Neural cell (in vitro differentiated cells): ENCODE measurements around the gene RASL11B. TPM values are rescaled to one million over a fixed set of nuclear protein-coding genes. Genes with fewer than 3 reads are reported as not detected.
A peak's percentile ranks its signal among the peaks of the same experiment; 100 is the strongest.

Experiments
- H2AFZ ChIP-seq: fragments of 200-600, 300-800 bp; sonication (generic), shearing (Covaris generic); 2 replicates; pipeline ENCODE4 v1.6.0; 2014; ENCODE audit warnings: low read depth, mild to moderate bottlenecking, antibody characterized with exemption, low read length, moderate library complexity
- H3F3A ChIP-seq: fragments of 200-600 bp; shearing (Covaris generic); 2 replicates; pipeline ENCODE4 v1.6.1; 2016; ENCODE audit warnings: mild to moderate bottlenecking, moderate library complexity, mixed read lengths, antibody characterized with exemption, low read length; ENCODE audit not compliant: insufficient read depth, poor library complexity, severe bottlenecking
- H3K27ac ChIP-seq: fragments of 200-600, 300-800 bp; sonication (generic), shearing (Covaris generic); 2 replicates; pipeline ENCODE4 v1.5.1; 2014; ENCODE audit warnings: mild to moderate bottlenecking, low read length, moderate library complexity
- H3K27me3 ChIP-seq: fragments of 300-800, 200-600 bp; sonication (generic), shearing (Covaris generic); 2 replicates; pipeline ENCODE4 v1.6.0; 2014; ENCODE audit warnings: mild to moderate bottlenecking, low read depth, low read length, moderate library complexity; ENCODE audit not compliant: insufficient read depth
- H3K36me3 ChIP-seq: fragments of 300-800, 200-600 bp; sonication (generic), shearing (Covaris generic); 2 replicates; pipeline ENCODE4 v1.5.1; 2014; ENCODE audit warnings: mild to moderate bottlenecking, antibody characterized with exemption, low read length, moderate library complexity; ENCODE audit not compliant: insufficient read depth
- H3K4me2 ChIP-seq: fragments of 300-800, 200-600 bp; sonication (generic), shearing (Covaris generic); 2 replicates; pipeline ENCODE4 v1.6.0; 2014; ENCODE audit warnings: mild to moderate bottlenecking, low read length
- H3K4me3 ChIP-seq: fragments of 300-800, 200-600 bp; sonication (generic), shearing (Covaris generic); 2 replicates; pipeline ENCODE4 v1.5.1; 2014; ENCODE audit warnings: mild to moderate bottlenecking, low read length, moderate library complexity
- H3K79me2 ChIP-seq: fragments of 200-600 bp; shearing (Covaris generic); replicated peaks from 2 replicates; pipeline ENCODE4 v1.6.0; 2014; ENCODE audit warnings: mild to moderate bottlenecking, low read length, moderate library complexity; ENCODE audit not compliant: insufficient read depth
- H3K9ac ChIP-seq: fragments of 300-800, 200-600 bp; sonication (generic), shearing (Covaris generic); 2 replicates; pipeline ENCODE4 v1.6.1; 2016; ENCODE audit warnings: mild to moderate bottlenecking, low read length, mixed read lengths
- H3K9me2 ChIP-seq: fragments of 200-600 bp; shearing (Covaris generic); 2 replicates; pipeline ENCODE4 v1.6.1; 2016; ENCODE audit warnings: mild to moderate bottlenecking, low read length, mixed read lengths; ENCODE audit not compliant: insufficient read depth
- H3K9me3 ChIP-seq: fragments of 200-600, 300-800 bp; sonication (generic), shearing (Covaris generic); 2 replicates; pipeline ENCODE4 v1.6.1; 2016; ENCODE audit warnings: mild to moderate bottlenecking, mixed run types, low read length, moderate library complexity, mixed read lengths
- H4K20me1 ChIP-seq: fragments of 200-600 bp; shearing (Covaris generic); 2 replicates; pipeline ENCODE4 v1.6.1; 2016; ENCODE audit warnings: mild to moderate bottlenecking, mixed run types; ENCODE audit not compliant: insufficient read depth
- EZH2 ChIP-seq: fragments of 200-600, 300-800 bp; shearing (Covaris generic), sonication (generic); IDR thresholded peaks from 2 replicates; pipeline ENCODE4 v1.6.1; 2014; ENCODE audit warnings: antibody characterized with exemption, low read length, borderline replicate concordance, mild to moderate bottlenecking; ENCODE audit not compliant: insufficient read depth, poor library complexity, severe bottlenecking
- MXI1 ChIP-seq: fragments of 450-650 bp; conservative IDR thresholded peaks from 2 replicates; pipeline ENCODE4 v1.6.1; 2014; ENCODE audit warnings: antibody characterized with exemption, mild to moderate bottlenecking; ENCODE audit not compliant: poor library complexity, severe bottlenecking
- SMC3 ChIP-seq: fragments of 450-650 bp; conservative IDR thresholded peaks from 2 replicates; pipeline ENCODE4 v1.6.1; 2014; ENCODE audit warnings: antibody characterized with exemption, mild to moderate bottlenecking, moderate library complexity; ENCODE audit not compliant: poor library complexity
- TAF1 ChIP-seq: IDR thresholded peaks from 2 replicates; pipeline ENCODE4 v1.6.1; 2012; ENCODE audit warnings: low read depth
- polyA plus RNA-seq: library from polyadenylated mRNA; depleted of rRNA; stranded (reverse); fragments of >200 nt; gene quantifications from 2 replicates; pipeline ENCODE4 v1.2.3, GENCODE V29; 2014
- TF ChIP-seq, protein P1 (sequence below): IDR thresholded peaks from 2 replicates; pipeline ENCODE4 v1.6.1; 2012; ENCODE audit warnings: borderline replicate concordance
- TF ChIP-seq, protein P2 (sequence below): fragments of 450-650 bp; IDR thresholded peaks from 2 replicates; pipeline ENCODE4 v1.5.1; 2014; ENCODE audit warnings: antibody characterized with exemption, mild to moderate bottlenecking, moderate library complexity; ENCODE audit not compliant: poor library complexity, severe bottlenecking

Gene RASL11B
- polyA plus RNA-seq, 1 donor from 2014 or later = 2.1 TPM

DNA sequence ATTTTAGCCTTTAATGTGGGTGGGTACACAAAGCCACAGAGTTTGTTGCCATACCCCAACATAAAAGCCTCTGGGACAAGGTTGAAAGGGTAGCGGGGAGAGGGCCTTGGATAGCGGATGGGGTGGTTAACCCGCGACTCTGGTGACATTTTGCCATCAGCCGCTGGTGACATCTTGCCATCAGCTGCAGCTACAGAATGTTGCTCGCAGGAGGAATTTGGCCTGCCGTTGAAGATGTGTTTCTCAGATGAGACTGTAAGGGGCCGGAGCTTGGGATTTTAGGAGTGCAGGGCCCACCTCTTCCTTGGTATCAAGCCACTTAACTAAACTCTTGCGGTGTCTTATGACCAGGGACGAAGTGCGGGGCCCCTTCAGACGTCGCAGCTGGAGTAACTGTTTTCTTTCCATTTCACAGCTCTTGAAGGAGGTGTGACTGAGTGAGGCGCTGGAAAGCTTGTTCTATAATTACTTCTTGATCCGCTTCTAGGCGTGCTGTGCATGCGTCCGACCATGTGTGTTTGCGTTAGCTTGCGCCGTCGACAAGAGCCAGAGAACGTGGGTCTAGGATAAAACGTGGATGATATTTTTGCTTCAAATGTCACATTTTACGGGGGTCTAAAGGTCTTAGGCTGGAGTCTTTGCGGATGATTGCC is 820 bp upstream of the RASL11B start:
- H3K36me3 ChIP-seq = no peaks in the 10 kb centered on the region
- H3F3A ChIP-seq = no peaks in the 10 kb centered on the region
- TF ChIP-seq EZH2 (no peak), SMC3 (no peak), TAF1 (no peak)
- TF ChIP-seq, protein P1, sequence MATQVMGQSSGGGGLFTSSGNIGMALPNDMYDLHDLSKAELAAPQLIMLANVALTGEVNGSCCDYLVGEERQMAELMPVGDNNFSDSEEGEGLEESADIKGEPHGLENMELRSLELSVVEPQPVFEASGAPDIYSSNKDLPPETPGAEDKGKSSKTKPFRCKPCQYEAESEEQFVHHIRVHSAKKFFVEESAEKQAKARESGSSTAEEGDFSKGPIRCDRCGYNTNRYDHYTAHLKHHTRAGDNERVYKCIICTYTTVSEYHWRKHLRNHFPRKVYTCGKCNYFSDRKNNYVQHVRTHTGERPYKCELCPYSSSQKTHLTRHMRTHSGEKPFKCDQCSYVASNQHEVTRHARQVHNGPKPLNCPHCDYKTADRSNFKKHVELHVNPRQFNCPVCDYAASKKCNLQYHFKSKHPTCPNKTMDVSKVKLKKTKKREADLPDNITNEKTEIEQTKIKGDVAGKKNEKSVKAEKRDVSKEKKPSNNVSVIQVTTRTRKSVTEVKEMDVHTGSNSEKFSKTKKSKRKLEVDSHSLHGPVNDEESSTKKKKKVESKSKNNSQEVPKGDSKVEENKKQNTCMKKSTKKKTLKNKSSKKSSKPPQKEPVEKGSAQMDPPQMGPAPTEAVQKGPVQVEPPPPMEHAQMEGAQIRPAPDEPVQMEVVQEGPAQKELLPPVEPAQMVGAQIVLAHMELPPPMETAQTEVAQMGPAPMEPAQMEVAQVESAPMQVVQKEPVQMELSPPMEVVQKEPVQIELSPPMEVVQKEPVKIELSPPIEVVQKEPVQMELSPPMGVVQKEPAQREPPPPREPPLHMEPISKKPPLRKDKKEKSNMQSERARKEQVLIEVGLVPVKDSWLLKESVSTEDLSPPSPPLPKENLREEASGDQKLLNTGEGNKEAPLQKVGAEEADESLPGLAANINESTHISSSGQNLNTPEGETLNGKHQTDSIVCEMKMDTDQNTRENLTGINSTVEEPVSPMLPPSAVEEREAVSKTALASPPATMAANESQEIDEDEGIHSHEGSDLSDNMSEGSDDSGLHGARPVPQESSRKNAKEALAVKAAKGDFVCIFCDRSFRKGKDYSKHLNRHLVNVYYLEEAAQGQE = no peak
- H3K4me3 ChIP-seq = peak overlapping the region; percentile 88
- peak overlapping the region; percentile 63 for H3K9ac ChIP-seq
- peak overlapping the region; percentile 18 for H2AFZ ChIP-seq
- peak overlapping the region; percentile 25 for H3K4me2 ChIP-seq
- H3K79me2 ChIP-seq = no peaks in the 10 kb centered on the region
- no peak overlapping the region for H3K27ac ChIP-seq
- no peaks in the 10 kb centered on the region for H3K9me2 ChIP-seq
- H3K9me3 ChIP-seq = no peaks in the 10 kb centered on the region
- H4K20me1 ChIP-seq = no peaks in the 10 kb centered on the region
- H3K27me3 ChIP-seq = peaks cover 14% of the 10 kb centered on the region

DNA sequence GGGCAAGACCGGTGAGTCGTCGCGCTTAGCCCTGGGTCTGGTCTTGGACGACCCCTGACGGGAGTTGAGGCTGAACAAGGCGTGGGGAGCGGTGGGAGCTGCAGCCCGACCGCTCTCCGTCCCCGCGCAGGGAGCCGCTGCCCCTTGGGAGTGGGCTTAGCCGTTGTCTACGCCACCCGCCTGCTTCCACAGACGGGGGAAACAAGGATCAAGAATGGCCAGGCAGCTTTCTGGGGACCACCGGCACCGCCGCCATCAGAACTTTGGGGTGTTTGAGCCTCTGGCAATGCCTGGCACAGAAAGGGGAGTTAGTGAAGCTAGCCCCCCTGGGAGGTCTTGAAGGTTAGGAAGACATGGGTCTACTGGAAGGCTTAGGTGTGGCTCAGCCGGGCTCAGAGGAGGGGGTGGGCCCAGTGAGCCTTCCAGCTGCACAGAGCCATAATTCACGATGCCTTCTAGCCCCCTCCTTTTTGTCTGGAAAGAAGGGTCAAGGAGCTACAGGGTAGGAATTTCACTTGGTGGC is 583 bp downstream of the RASL11B start:
- H3K4me3 ChIP-seq = peak overlapping the region; percentile 88
- TF ChIP-seq, protein P1 = no peak
- TF ChIP-seq, protein P2, sequence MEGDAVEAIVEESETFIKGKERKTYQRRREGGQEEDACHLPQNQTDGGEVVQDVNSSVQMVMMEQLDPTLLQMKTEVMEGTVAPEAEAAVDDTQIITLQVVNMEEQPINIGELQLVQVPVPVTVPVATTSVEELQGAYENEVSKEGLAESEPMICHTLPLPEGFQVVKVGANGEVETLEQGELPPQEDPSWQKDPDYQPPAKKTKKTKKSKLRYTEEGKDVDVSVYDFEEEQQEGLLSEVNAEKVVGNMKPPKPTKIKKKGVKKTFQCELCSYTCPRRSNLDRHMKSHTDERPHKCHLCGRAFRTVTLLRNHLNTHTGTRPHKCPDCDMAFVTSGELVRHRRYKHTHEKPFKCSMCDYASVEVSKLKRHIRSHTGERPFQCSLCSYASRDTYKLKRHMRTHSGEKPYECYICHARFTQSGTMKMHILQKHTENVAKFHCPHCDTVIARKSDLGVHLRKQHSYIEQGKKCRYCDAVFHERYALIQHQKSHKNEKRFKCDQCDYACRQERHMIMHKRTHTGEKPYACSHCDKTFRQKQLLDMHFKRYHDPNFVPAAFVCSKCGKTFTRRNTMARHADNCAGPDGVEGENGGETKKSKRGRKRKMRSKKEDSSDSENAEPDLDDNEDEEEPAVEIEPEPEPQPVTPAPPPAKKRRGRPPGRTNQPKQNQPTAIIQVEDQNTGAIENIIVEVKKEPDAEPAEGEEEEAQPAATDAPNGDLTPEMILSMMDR = no peak
- peak; percentile 28 for TF ChIP-seq MXI1
- H3K27me3 ChIP-seq = peaks cover 14% of the 10 kb centered on the region
- peak overlapping the region; percentile 87 for H3K4me2 ChIP-seq
- H4K20me1 ChIP-seq = no peaks in the 10 kb centered on the region
- H3K36me3 ChIP-seq = no peaks in the 10 kb centered on the region
- H3K9me3 ChIP-seq = no peaks in the 10 kb centered on the region
- peak overlapping the region; percentile 59 for H3K9ac ChIP-seq
- H2AFZ ChIP-seq = peak overlapping the region; percentile 78
- H3F3A ChIP-seq = no peaks in the 10 kb centered on the region
- H3K79me2 ChIP-seq = no peaks in the 10 kb centered on the region
- H3K27ac ChIP-seq = no peak overlapping the region
- H3K9me2 ChIP-seq = no peaks in the 10 kb centered on the region
